H1 (cell line): ENCODE measurements around the gene HLA-E. TPM values are rescaled to one million over a fixed set of nuclear protein-coding genes. Genes with fewer than 3 reads are reported as not detected.

Experiments used
- CTCF ChIA-PET: fragments of 300-600 bp; sonication (Branson Sonifier 250); formaldehyde crosslinking; loops from one replicate; lab custom pipeline; 2021; ENCODE audit not compliant: partially characterized antibody; lab: Charles Lee
- POLR2A ChIA-PET: fragments of 300-600 bp; sonication (Branson Sonifier 250); formaldehyde crosslinking; loops from one replicate; lab custom pipeline; 2021; ENCODE audit warnings: inconsistent platforms; ENCODE audit not compliant: partially characterized antibody; lab: Charles Lee
- DNase-seq, 2 experiments: peaks; one replicate each; pipeline versions ENCODE4 v3.0.0 to v3.0.0-alpha.2; 2010 to 2022; ENCODE audit warnings: low spot score in 2 of 2, low read depth in 1 of 2, mixed read lengths in 1 of 2
- FAIRE-seq: peaks from 2 replicates; lab custom pipeline; 2011; peaks lifted over from hg19 to GRCh38; lab: Jason Lieb, UNC
- H2AFZ ChIP-seq: 2 replicates; pipeline ENCODE4 v1.8.1; 2012; ENCODE audit warnings: low read length, inconsistent platforms
- H2AK5ac ChIP-seq: 2 replicates; pipeline ENCODE4 v1.6.1; 2013; ENCODE audit warnings: low read depth, low read length
- H2BK120ac ChIP-seq: replicated peaks from 2 replicates; pipeline ENCODE3; 2013; ENCODE audit warnings: low read depth, low read length, inconsistent platforms
- H2BK12ac ChIP-seq: 2 replicates; pipeline ENCODE4 v1.6.1; 2013; ENCODE audit warnings: low read depth, low read length
- H2BK15ac ChIP-seq: 2 replicates; pipeline ENCODE4 v1.6.1; 2013; ENCODE audit warnings: low read length
- H2BK20ac ChIP-seq: 2 replicates; pipeline ENCODE4 v1.6.1; 2013; ENCODE audit warnings: low read length
- H2BK5ac ChIP-seq: 2 replicates; pipeline ENCODE4 v1.6.1; 2013; ENCODE audit warnings: low read depth, low read length
- H3K14ac ChIP-seq: 2 replicates; pipeline ENCODE4 v1.6.1; 2013; ENCODE audit warnings: inconsistent platforms; ENCODE audit not compliant: insufficient read length
- H3K18ac ChIP-seq: 2 replicates; pipeline ENCODE4 v1.6.1; 2013; ENCODE audit warnings: low read length; ENCODE audit errors: extremely low read depth
- H3K23ac ChIP-seq: 2 replicates; pipeline ENCODE4 v1.6.1; 2013; ENCODE audit warnings: inconsistent platforms; ENCODE audit not compliant: insufficient read length
- H3K23me2 ChIP-seq: 2 replicates; pipeline ENCODE4 v1.6.1; 2013; ENCODE audit warnings: low read depth, low read length
- H3K27ac ChIP-seq: 2 replicates; pipeline ENCODE4 v1.6.1; 2011; ENCODE audit warnings: low read depth, low read length, inconsistent platforms
- H3K27me3 ChIP-seq, 4 experiments: replicated peaks in 1 of 4; 1 replicate in 1 of 4; 2 replicates in 3 of 4; pipeline versions ENCODE4 v1.6.1 to v1.8.1; 2011 to 2013; ENCODE audit warnings: low read length in 3 of 4, mild to moderate bottlenecking in 3 of 4, inconsistent platforms in 2 of 4, mixed read lengths in 2 of 4, moderate library complexity in 1 of 4; ENCODE audit not compliant: control insufficient read depth in 3 of 4, insufficient read depth in 3 of 4; ENCODE audit errors: extremely low read depth in 1 of 4
- H3K36me3 ChIP-seq, 4 experiments: 2 replicates each; pipeline versions ENCODE4 v1.6.1 to v1.8.1; 2011 to 2013; ENCODE audit warnings: mild to moderate bottlenecking in 4 of 4, low read length in 3 of 4, moderate library complexity in 2 of 4, control low read depth in 1 of 4, inconsistent platforms in 1 of 4; ENCODE audit not compliant: insufficient read depth in 4 of 4, control insufficient read depth in 2 of 4
- H3K4ac ChIP-seq: replicated peaks from 2 replicates; pipeline ENCODE3; 2013; ENCODE audit warnings: low read length, low read depth, mixed read lengths, inconsistent platforms; ENCODE audit not compliant: insufficient read length
- H3K4me1 ChIP-seq, 4 experiments: replicated peaks in 1 of 4; 1 replicate in 1 of 4; 2 replicates in 3 of 4; pipeline versions ENCODE4 v1.6.1 to v1.8.1; 2011 to 2013; ENCODE audit warnings: low read length in 3 of 4, inconsistent platforms in 2 of 4, mixed read lengths in 1 of 4; ENCODE audit not compliant: insufficient read depth in 4 of 4, control insufficient read depth in 3 of 4
- H3K4me2 ChIP-seq, 2 experiments: 2 replicates each; pipeline versions ENCODE4 v1.6.1 to v1.8.1; 2011 to 2013; ENCODE audit warnings: low read depth in 2 of 2, low read length in 2 of 2, control low read depth in 1 of 2, inconsistent platforms in 1 of 2, mild to moderate bottlenecking in 1 of 2; ENCODE audit not compliant: insufficient read depth in 1 of 2
- H3K4me3 ChIP-seq, 4 experiments: fragments of 200-600, 300-600 bp in 1 of 4; sonication (generic), shearing (Covaris generic), sonication (Bioruptor Twin) in 1 of 4; 2 replicates each; pipeline versions ENCODE4 v1.5.1 to v1.8.1; 2011 to 2016; ENCODE audit warnings: low read length in 4 of 4, low read depth in 3 of 4, control low read depth in 2 of 4, inconsistent platforms in 2 of 4, mild to moderate bottlenecking in 2 of 4, mixed read lengths in 1 of 4, moderate library complexity in 1 of 4; ENCODE audit not compliant: insufficient read depth in 2 of 4; ENCODE audit errors: extremely low read depth in 1 of 4
- H3K56ac ChIP-seq: replicated peaks from 2 replicates; pipeline ENCODE3; 2013; ENCODE audit warnings: low read depth, mild to moderate bottlenecking, mixed read lengths, low read length, inconsistent platforms; ENCODE audit not compliant: insufficient read length
- H3K79me1 ChIP-seq: 2 replicates; pipeline ENCODE4 v1.6.1; 2013; ENCODE audit warnings: low read depth, low read length, control low read depth
- H3K79me2 ChIP-seq, 2 experiments: 2 replicates each; pipeline versions ENCODE4 v1.6.1 to v1.8.1; 2012 to 2013; ENCODE audit warnings: low read length in 2 of 2, mild to moderate bottlenecking in 2 of 2, inconsistent platforms in 1 of 2; ENCODE audit not compliant: insufficient read depth in 2 of 2, control insufficient read depth in 1 of 2
- H3K9ac ChIP-seq, 4 experiments: replicated peaks in 1 of 4; 1 replicate in 1 of 4; 2 replicates in 3 of 4; pipeline versions ENCODE4 v1.6.1 to v1.8.1; 2011 to 2013; ENCODE audit warnings: low read depth in 3 of 4, low read length in 3 of 4, control low read depth in 2 of 4, mild to moderate bottlenecking in 2 of 4, moderate library complexity in 2 of 4, inconsistent platforms in 1 of 4; ENCODE audit errors: extremely low read depth in 1 of 4
- H3K9me3 ChIP-seq, 2 experiments: 2 replicates each; pipeline versions ENCODE4 v1.6.1 to v1.8.1; 2012 to 2013; ENCODE audit warnings: mild to moderate bottlenecking in 2 of 2, moderate library complexity in 2 of 2, control low read depth in 1 of 2, inconsistent platforms in 1 of 2, low read depth in 1 of 2, low read length in 1 of 2, mixed read lengths in 1 of 2; ENCODE audit not compliant: insufficient read depth in 2 of 2
- H4K20me1 ChIP-seq, 2 experiments: replicated peaks in 1 of 2; 2 replicates each; pipeline versions ENCODE3 to v1.8.1; 2011 to 2013; ENCODE audit warnings: inconsistent platforms in 2 of 2, low read length in 2 of 2, mild to moderate bottlenecking in 1 of 2; ENCODE audit not compliant: insufficient read depth in 2 of 2, control insufficient read depth in 1 of 2
- H4K5ac ChIP-seq: 2 replicates; pipeline ENCODE4 v1.6.1; 2013; ENCODE audit warnings: low read length, low read depth, mixed read lengths, inconsistent platforms; ENCODE audit not compliant: insufficient read length
- H4K8ac ChIP-seq: 2 replicates; pipeline ENCODE4 v1.8.0; 2013; ENCODE audit warnings: mild to moderate bottlenecking, moderate library complexity, low read length, inconsistent platforms; ENCODE audit not compliant: insufficient read depth; ENCODE audit errors: extremely low read depth
- H4K91ac ChIP-seq: replicated peaks from 2 replicates; pipeline ENCODE3; 2013; ENCODE audit warnings: low read length, mixed read lengths, inconsistent platforms; ENCODE audit not compliant: insufficient read length
- BACH1 ChIP-seq: IDR thresholded peaks from 2 replicates; pipeline ENCODE4 v1.6.1; 2012; ENCODE audit warnings: low read length, improper control_type of control experiment
- BRCA1 ChIP-seq: IDR thresholded peaks from 2 replicates; pipeline ENCODE4 v1.6.1; 2012; ENCODE audit warnings: low read depth, low read length, improper control_type of control experiment
- CBX8 ChIP-seq: fragments of 300-800, 300-1000 bp; sonication (generic); IDR thresholded peaks from 2 replicates; pipeline ENCODE4 v1.7.1; 2016; ENCODE audit warnings: low read depth, low read length, borderline replicate concordance
- CHD2 ChIP-seq: IDR thresholded peaks from 2 replicates; pipeline ENCODE4 v1.6.1; 2012; ENCODE audit warnings: low read length, improper control_type of control experiment
- EZH2 ChIP-seq: fragments of 200-600 bp; sonication (generic); IDR thresholded peaks from 2 replicates; pipeline ENCODE4 v1.7.1; 2012; ENCODE audit warnings: low read depth, mild to moderate bottlenecking, moderate library complexity, low read length, inconsistent platforms; ENCODE audit not compliant: severe bottlenecking
- GTF2F1 ChIP-seq: IDR thresholded peaks from 2 replicates; pipeline ENCODE4 v1.6.1; 2012; ENCODE audit warnings: low read depth, low read length, improper control_type of control experiment, borderline replicate concordance
- POLR2A ChIP-seq, 2 experiments: IDR thresholded peaks; 1 replicate in 1 of 2; 2 replicates in 1 of 2; pipeline ENCODE4 v1.6.1; 2011; ENCODE audit warnings: low read depth in 2 of 2, low read length in 2 of 2, mild to moderate bottlenecking in 2 of 2; ENCODE audit errors: control extremely low read depth in 1 of 2
- POU5F1 ChIP-seq: IDR thresholded peaks from 2 replicates; pipeline ENCODE4 v1.6.1; 2011; ENCODE audit warnings: low read depth, mild to moderate bottlenecking, low read length, moderate library complexity
- RXRA ChIP-seq: IDR thresholded peaks from 2 replicates; pipeline ENCODE4 v1.6.1; 2011; ENCODE audit warnings: low read depth, mild to moderate bottlenecking, low read length, moderate library complexity; ENCODE audit not compliant: insufficient read depth
- SAP30 ChIP-seq: fragments of 300-600 bp; sonication (generic); IDR thresholded peaks from 2 replicates; pipeline ENCODE4 v1.7.1; 2012; ENCODE audit warnings: low read length, moderate library complexity, mild to moderate bottlenecking, inconsistent platforms; ENCODE audit not compliant: insufficient read depth, insufficient replicate concordance
- SIN3A ChIP-seq, 2 experiments: IDR thresholded peaks in 1 of 2; conservative IDR thresholded peaks in 1 of 2; 2 replicates each; pipeline ENCODE4 v1.6.1; 2011 to 2012; ENCODE audit warnings: low read length in 2 of 2, improper control_type of control experiment in 1 of 2, low read depth in 1 of 2, mild to moderate bottlenecking in 1 of 2
- TAF7 ChIP-seq: optimal IDR thresholded peaks from 2 replicates; pipeline ENCODE3; 2011; ENCODE audit warnings: low read depth, mild to moderate bottlenecking, inconsistent platforms, low read length, moderate library complexity, borderline replicate concordance
- TCF12 ChIP-seq: IDR thresholded peaks from 2 replicates; pipeline ENCODE4 v1.6.1; 2011; ENCODE audit warnings: low read depth, mild to moderate bottlenecking, low read length
- WGBS, 2 experiments: shearing (Covaris generic) in 1 of 2; methylation state at CpG; one replicate each; pipeline versions ENCODE4 v1.1.6 to v1.1.7; 2013 to 2015; ENCODE audit warnings: low lambda C conversion rate in 2 of 2, mixed read lengths in 2 of 2, inconsistent platforms in 1 of 2, low coverage in 1 of 2, missing lambda C conversion rate in 1 of 2; ENCODE audit not compliant: insufficient replicate concordance in 2 of 2, insufficient coverage in 1 of 2, insufficient read length in 1 of 2; ENCODE audit errors: extremely low coverage in 1 of 2, missing lambda C conversion rate in 1 of 2; 5-methylcytosine and 5-hydroxymethylcytosine counted together
- polyA plus RNA-seq, 7 experiments: library from polyadenylated mRNA; depleted of rRNA in 3 of 7; stranded (reverse) in 5 of 7; unstranded in 2 of 7; fragments of >200 nt in 5 of 7; fragments of 200-250 nt in 2 of 7; gene quantifications; 1 replicate in 5 of 7; 2 replicates in 1 of 7; 4 replicates in 1 of 7; pipeline versions ENCODE4 v1.2.1 to v1.2.3, GENCODE V29; 2011 to 2013; ENCODE audit warnings: missing spikeins in 2 of 7, mixed read lengths in 2 of 7
- total RNA-seq: library from RNA; stranded (reverse); fragmentation: NEBNext Ultra II Directional; extraction: Animal tissue kit (Norgen Biotek cat#: 25700); gene quantifications from 2 replicates; pipeline ENCODE4 v1.2.1, GENCODE V29; 2021

Gene HLA-E
- total and polyA plus RNA-seq, 2 of the 8 experiments (the other 6 are each of a cell fraction or from before 2014, with no cell fraction given): 20.2 to 28.0 TPM

DNA sequence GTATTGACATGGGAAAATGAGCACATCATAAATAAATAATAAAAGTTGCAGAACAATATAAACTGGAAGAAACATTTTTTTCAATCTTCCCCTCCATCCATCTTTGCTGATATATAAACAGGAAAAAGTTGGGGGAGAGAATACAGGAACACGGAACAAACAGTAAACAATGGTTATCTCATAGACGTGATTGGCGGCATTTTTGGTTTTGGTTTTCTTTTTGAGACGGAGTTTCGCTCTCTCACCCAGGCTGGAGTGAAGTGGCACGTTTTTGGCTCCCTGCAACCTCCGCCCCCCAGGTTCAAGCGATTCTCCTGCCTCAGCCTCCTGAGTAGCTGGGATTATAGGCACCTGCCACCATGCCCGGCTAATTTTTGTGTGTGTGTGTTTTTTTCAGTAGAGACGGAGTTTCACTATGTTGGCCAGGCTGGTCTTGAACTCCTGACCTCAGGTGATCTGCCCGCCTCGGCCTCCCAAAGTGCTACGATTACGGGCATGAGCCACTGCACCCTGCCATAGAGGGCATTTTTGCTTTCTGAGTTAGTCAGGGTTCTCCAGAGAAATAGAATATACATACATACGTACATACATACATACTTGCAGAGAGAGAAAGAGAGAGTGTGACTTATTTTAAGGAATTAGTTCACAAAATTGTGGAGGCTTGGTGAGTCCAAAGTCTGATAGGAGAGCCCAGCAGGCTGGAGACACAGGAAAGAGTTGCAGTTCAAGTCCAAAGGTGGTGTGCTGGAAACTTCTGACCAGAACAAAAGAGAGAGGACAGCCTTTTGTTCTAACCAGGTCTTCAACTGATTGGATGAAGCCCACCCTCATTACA is 44.4 kb downstream of the HLA-E start:
- FAIRE-seq (no peak), DNase-seq (no peak)
- H3K9me3 ChIP-seq: no peaks in the 10 kb centered on the region
- no peak overlapping the region for H4K5ac ChIP-seq
- no peak overlapping the region for H3K27ac ChIP-seq
- H4K91ac ChIP-seq: no peak overlapping the region
- H3K18ac ChIP-seq: no peak overlapping the region
- H2AK5ac ChIP-seq: no peak overlapping the region
- H3K79me2 ChIP-seq: no peaks in the 10 kb centered on the region
- H2BK120ac ChIP-seq: no peak overlapping the region
- no peak overlapping the region for H3K4me2 ChIP-seq
- no peak overlapping the region for H3K23ac ChIP-seq
- no peaks in the 10 kb centered on the region for H3K36me3 ChIP-seq
- ChIA-PET CTCF (interaction anchor here (1.5 to 5.0 kb wide), 5 partner anchors 9 to 80 kb away, joined by 5 to 76 read pairs (median 15); no protein-coding TSS in a partner anchor), POLR2A (no interaction called here)
- no peak overlapping the region for H3K56ac ChIP-seq
- no peak overlapping the region for H3K9ac ChIP-seq
- no peaks in the 10 kb centered on the region for H4K20me1 ChIP-seq
- H3K79me1 ChIP-seq: no peaks in the 10 kb centered on the region
- H3K14ac ChIP-seq: no peak overlapping the region
- H3K27me3 ChIP-seq: no peaks in the 10 kb centered on the region
- H2BK12ac ChIP-seq: no peak overlapping the region
- no peak overlapping the region for H3K4me3 ChIP-seq
- H2BK15ac ChIP-seq: no peak overlapping the region
- no peaks in the 10 kb centered on the region for H3K23me2 ChIP-seq
- H3K4ac ChIP-seq: no peak overlapping the region
- H2AFZ ChIP-seq: no peak overlapping the region
- no peak overlapping the region for H2BK5ac ChIP-seq
- H4K8ac ChIP-seq: no peak overlapping the region
- WGBS, 2 experiments: 83% methylated on average over 15 of the region's 15 CpGs; no CpG with 5 or more reads in 1 of the 2 experiments
- H2BK20ac ChIP-seq: no peak overlapping the region
- no peaks in the 10 kb centered on the region for H3K4me1 ChIP-seq
- no peak for TF ChIP-seq GTF2F1
- TF ChIP-seq CHD2: no peak
- TF ChIP-seq TAF7: no peak
- no peak for TF ChIP-seq POLR2A (IDR thresholded peaks at IDR 0.05; ENCODE audit: control extremely low read depth in 1 of 2, low read depth in 2 of 2, low read length in 2 of 2)
- TF ChIP-seq TCF12: no peak
- TF ChIP-seq CBX8: no peak
- TF ChIP-seq EZH2: no peak
- no peak for TF ChIP-seq SIN3A (conservative IDR thresholded peaks at IDR 0.05 in 1 of 2, IDR thresholded peaks at IDR 0.05 in 1 of 2; ENCODE audit: low read depth in 1 of 2, low read length in 2 of 2)
- no peak for TF ChIP-seq RXRA
- no peak for TF ChIP-seq SAP30
- no peak for TF ChIP-seq BACH1
- no peak for TF ChIP-seq POU5F1
- TF ChIP-seq BRCA1: no peak
